Stimulated activated CD8-positive, alpha-beta memory T cell treated with anti-CD3 and anti-CD28 coated beads, Interleukin-4, amount 100 ng/mL, for 1 hour (primary cell): ENCODE data around the gene CSDE1.

Experiments
- DNase-seq, 2 donors: peaks; one replicate each; pipeline ENCODE4 v3.0.0-alpha.2; 2020; ENCODE audit warnings: low read depth in 2 of 2, low spot score in 1 of 2

CSDE1 gene

DNA sequence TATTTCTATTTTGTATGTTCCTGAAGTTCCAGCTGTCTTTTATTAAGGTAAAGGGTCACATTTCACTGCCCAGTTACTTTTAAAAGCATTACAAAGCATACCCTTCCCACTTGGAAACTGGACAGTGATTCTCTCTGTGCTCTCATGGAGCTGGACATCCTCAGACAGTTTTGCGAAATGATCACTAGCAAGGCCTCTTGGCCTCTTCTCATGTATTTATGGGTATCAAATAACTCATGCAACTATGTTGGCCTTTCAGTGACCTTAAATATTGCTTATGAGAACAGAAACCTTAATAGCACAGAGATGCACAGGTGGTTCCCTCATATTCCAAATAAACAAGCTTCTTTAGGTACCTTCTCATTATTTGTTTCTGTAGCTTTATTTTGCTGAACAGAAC lies 54.5 kb downstream of the CSDE1 start:
- DNase-seq = no peak

DNA sequence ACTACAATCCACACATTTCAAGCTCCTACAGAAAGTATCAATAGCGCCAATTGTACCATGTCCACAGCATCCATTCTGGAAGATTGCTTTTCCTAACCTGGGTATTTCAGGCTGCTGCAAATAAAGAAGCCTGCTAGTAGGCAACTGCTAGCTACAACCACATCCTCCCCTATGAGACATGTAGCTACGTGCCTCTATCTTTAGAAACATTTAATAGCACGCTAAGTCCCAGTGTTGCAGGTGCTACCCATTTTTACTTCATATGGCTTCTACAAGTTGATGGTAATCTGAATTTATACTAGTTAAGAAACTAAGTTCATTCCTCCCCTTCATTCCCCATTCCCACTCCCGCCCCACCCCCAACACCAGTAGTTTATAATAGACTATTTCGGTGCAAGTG lies 55.0 kb downstream of the CSDE1 start:
- no peak for DNase-seq

DNA sequence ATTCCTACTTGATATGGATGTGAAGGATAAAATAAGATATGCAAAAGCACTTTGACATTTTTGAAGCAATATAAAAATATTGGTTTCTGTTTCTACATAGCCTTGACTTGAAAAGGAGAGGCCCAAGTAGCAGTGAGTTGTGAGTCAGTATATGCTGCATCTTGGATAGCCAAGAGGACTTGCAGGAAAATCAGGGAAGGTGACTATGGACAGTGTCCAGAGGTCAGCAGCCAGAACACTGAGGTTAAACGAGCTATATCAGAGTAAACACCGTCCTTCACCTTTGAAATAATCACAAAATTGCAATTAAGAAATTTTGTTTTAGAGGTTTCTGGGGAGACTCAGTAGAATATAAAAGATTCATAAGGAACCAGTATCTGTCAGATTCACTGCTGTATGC lies 55.9 kb downstream of the CSDE1 start:
- no peak for DNase-seq

DNA sequence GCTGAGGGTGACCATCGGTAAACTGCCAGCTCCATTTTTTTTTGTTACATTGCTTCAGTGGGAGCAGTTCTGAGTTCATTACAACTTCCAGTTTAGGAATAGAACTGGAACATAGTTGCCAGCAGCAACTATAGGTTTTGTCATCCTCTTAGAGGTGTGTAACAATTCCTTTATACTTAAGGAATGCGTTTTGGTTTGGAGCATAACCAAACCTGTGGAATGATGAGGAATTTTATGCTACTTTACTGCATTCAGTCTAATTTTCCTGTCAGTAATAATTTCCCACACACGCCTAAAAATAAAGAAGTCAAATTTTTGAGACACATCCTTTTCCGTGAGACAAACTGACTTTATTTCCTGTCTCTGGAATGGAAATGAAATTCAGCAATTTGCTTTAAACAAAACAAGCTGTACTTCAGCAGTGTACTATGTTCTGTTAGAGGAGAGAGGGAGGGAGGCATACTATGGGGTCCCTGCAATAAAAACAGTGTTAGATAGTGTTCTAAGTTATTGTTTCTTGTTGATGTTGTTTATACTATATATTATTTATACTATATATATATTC lies 57.7 kb downstream of the CSDE1 start:
- no peak for DNase-seq

DNA sequence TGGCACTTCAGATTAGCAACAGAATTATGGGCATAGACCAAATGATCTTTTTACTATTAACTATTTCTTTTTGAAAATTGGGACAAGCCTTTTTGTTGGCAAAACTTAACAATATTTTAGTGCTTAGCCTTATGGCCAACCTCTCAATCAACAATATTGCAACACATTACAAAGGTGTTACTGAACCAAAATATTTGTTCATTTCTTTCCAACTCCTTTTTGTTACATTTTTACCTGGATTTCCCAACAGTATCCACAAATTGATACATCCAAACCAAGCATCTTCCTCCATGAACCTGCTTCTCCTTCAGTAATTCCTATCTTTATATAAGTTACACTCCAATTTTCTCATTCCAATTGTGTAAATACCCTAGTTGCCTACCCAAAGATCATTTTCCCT lies 61.0 kb downstream of the CSDE1 start:
- no peak for DNase-seq

DNA sequence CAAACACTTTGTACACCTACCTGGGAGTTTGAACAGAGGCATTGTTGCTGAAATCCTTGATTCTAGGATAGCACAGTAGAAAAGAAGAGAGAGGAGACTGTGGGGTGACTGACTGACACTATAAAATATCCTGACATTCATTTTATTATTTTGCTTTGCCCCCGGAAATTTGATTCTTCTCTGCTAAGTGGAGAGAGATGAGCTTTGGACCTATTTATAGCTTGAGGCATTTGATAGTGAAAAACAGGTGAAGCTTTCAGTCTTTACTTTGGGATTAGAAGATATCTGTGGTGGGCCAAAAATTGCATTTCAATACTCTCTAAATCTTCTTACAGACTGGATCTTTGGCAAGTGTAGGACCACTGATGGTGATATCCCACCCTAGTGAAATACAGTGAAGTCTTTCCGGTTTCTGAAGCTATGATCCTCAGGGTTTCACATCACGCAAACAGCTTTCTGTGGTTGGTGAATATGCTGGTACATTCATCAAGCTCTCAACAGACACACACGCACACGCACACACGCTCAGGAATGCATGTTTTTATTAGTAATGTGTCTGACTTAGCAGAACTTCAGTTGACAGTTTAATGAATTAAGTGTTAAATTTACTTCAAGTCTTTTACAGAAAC lies 62.2 kb downstream of the CSDE1 start, which contains the start of gene AMPD1:
Gene AMPD1, minus strand, starts transcription at position 117 of the 629 bp plus-strand sequence. Its CDS starts 75 bp downstream, at position 42.
- no peak for DNase-seq

DNA sequence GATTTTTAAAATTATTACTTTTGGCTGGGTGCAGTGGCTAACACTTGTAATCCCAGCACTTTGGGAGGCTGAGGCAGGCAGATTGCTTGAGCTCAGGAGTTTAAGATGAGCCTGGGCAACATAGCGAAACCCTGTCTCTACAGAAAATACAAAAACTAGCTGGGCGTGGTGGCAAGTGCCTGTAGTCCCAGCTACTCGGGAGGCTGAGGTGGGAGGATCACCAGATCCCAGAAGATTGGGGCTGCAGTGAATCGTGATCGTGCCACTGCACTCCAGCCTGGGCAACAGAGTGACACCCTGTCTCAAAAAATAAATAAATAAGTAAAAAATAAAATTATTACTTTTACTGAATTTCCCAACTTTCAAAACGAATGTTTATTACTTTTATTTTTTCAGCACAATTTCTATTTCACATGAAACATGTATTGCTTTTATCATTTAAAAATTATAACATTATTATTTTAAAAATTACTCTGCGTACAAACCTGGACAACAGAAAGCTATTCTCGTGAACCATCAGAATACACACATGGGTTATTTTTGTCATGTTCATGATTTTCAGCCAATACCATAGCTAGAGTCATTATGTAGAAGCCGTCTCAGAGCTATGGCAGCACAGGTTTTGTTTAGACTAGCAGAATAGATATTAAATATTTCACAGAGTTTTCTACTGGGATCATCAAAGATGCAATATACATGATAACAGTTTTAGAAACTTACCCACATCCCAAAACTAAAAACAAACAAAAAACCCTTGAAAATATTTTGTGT lies 63.1 kb downstream of the CSDE1 start:
- DNase-seq = no peak

DNA sequence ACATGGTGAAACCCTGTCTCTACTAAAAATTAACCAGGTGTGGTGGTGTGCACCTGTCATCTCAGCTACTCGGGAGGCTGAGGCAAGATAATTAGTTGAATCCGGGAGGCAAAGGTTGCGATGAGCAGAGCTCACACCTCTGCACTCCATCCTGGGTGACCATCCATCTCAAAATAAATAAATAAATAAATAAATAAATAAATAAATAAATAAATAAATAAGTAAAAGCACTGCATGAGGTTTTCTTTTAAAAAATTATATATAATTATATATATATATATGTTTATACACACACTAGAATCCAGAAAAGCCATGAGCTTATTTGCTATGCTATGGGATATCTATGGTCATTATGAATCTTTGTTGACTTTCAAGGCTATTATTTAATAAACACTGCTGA lies 64.8 kb downstream of the CSDE1 start:
- no peak for DNase-seq

DNA sequence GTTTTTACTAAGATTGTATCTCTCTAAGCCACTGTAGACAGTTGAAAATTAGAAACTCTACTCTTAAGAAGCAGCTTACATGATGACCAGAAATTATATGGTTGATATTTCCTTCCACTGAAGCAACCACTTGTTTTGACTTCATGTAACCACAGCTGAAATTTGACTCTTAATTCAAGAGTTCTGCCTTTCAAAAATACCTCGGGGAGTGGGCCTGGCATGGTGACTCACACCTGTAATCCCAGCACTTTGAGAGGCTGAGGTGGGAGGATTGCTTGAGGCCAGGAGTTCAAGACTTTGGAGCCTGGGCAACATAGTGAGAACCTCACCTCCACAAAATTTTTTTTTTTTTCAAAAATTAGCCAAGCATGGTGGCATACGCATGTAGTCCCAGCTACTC lies 66.7 kb downstream of the CSDE1 start:
- DNase-seq = no peak

DNA sequence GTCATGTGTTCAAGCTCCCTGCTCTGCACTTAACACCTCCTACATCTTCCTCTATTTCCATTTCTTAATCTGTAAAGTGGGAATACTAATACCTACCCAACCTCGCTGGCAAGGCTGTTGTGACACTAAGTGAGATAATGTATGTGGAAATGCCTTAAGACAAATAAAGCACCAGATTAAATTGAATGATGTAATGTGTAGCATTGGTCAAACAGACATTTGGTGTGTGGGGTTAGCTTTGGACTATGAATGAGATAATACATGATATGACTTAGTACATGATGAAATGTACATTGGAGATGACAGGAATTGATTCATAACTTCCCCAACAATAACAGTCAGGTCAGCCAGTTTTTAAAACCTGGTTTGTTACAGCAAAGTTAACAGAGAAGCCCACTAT lies 67.6 kb downstream of the CSDE1 start:
- no peak for DNase-seq

DNA sequence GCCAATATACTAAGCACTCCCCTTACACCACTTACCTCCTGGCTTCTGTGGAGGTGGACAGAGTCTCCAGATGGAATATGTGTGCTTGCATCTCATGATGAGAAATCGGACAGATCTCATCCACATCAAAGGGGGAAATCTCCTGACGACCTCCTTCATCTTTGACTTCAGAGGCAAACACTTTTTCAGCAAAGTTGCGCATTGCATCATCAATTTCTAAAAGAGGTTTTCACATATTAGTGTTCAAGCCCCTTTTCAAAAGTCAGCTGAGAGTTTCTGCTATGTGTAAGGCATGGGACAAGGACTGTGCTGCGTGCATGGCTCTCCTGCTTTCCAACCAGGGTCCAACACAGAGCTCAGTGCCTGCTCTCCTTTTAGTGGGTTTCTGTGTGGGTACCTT lies 69.3 kb downstream of the CSDE1 start:
- DNase-seq = no peak

DNA sequence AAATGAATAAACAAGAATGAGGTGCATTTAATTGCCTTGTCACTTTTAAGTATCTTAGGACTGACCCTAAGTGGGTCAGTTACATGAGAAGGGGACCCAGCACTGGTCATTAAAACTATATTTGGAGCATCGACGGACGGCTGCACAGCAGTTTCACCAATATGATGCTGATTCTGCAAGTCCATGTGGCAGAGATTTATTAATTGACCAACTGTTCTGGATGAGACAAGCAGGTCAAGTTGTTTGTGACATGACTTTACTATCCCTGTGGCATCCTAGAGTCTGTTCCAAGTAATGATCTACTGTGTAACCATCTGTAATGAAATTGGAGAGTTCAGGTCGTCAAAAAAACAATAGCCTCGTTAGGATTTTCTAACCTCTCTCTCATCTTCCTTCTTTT lies 71.9 kb downstream of the CSDE1 start:
- no peak for DNase-seq

DNA sequence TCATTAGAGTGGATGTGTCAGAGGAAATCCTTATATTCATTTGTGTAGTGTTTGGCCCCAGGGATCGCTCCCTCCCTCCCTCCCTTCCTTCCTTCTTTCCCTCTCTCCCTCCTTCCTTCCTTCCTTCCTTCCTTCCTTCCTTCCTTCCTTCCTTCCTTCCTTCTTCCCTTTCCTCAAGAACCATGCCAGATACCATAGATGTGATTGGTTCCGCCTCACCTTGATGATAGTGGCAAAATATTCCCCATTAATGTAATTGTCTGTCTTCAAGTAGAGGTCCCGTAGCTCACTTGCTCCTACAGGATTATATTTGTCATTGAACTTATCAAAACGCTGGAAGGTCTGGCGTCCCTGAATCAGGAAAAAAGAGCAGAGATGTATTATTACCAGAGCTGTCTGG lies 80.1 kb downstream of the CSDE1 start:
- DNase-seq = no peak

DNA sequence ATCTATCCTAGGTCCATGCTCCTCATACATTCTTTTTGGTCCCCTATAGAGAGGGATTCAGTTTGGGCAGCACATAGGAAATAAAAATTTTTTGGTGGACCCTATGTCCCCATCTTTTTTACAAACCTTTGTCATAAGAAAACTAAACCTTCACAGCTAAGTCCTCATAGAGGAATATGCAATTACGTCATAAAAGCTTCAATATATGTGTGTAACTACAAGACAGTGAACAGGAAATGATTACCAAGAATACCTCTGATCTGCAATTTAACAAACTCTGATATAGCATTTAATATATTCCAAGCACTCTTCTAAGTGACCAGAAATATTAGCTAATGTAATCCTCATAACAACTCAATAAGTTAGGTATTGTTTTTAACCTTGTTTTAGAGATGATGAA lies 81.7 kb downstream of the CSDE1 start:
- DNase-seq = no peak

DNA sequence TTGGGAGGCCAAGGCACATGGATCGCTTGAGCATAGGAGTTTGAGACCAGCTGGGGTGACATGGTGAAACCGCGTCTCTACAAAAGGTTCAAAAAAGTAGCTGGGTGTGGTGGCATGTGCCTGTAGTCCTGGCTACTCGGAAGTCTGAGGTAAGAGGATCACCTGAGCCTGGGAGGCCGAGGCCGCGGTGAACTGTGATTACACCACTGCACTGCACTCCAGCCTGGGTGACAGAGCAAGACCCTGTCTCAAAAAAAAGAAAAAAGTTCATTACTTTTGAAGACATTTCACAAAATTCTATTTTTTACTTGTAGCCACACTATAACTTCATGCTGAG lies 85.9 kb downstream of the CSDE1 start:
- DNase-seq = no peak

DNA sequence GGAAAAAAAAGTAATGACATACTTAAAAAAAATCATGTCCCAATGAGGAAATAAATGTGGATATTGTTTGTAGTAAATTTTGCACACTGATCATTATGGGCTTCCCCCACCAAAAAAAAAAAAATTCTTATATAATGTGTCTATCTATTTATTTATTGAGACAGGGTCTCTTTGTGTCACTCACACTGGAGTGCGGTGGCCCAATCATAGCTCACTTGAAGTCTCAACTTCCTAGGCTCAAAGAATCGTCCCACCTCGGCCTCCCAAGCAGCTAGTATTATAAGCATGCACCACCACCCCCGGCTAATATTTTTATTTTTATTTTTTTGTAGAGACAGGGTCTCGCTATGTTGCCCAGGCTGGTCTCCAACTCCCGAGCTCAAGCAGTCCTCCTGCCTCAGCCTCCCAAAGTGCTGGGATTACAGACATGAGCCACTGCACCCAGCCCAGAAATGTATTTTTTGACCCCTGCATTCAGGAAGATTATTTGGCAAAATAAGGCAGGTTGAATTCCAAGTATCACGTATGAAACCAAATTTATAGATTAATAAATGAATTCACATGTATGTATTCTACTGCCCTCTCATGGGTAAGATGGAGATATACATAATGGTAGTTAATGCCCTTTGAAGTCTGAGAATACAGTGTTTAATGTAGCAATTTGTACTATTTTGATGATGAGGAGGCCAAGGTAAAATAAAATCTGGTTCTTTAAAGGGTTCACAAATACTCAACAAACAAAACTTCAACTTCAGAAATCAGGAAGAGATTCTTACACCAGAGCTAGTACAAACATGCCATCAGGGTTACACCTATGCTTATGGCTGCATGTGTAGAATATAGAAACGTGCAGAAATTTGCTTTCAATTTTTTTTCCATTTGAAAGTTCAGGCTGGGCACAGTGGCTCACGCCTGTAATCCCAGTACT lies 86.5 kb downstream of the CSDE1 start:
- DNase-seq = no peak

DNA sequence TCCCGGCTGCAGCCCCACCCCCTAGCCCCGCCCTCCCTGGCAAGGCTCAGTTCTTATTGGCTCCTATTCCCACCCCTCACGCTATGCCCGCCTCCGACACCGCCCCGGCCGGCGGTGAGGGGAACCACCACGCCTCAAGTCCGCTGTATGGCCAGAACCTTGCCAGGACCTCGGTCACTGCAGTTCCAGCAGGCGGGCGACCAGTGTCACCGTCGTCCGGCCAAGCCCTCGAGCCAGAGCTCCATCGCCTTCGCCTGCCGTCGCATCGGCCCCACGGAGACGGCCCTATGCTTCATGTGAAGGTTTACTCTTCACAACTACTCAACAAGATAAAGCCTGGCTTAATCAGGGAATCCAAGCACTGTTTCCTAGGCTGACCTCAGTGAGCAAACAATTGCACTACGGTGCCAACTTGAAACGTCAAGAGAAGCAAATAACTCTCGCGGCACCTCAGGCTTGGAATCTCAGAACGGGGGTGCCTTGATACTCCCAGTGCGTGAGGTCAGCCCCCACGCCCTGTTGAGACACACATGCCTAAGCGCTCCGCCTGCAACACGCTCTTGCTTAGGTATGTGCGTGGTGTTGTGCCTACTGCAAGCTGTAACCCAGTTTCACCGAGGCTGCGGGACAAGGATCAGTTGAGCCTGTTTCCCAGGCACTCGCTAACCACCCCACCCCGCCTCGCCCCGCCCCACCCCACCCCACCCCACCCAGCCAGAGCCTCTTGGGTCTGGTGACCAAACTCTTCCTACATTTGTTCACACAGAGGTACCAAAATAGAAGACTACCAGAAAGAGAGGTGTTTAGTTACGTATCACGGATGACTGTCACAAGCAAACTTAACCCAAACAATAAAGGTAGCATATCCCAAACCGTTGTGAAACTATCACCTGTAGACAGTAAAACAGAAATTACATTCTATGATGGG lies 87.4 kb downstream of the CSDE1 start:
- peak; percentile 67 to 74 for DNase-seq

DNA sequence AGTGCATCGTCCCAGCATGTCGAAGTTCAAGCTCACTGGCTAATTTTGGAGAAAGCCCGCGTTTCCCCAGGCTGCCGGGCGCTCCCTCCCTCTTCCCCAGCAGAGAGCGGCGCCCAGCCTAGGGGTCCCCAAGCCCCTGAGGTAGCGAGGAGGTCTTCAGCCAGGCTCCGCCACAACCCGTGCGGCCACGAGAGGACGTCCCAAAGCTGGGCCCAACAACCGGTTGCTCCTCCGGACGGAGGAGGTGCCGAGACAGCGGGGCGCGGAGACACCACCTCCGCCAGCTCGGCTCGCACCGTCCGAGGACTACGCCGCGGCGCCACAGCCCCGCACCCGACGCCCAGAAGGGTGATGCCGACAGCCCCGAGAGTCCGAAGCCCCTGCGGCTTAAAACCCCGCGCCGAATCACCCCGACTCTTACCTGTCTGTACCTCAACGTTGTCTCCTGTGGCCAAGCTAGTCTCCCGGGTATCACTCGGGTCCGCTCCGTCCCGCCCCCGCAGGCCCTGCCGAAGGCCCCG lies 88.2 kb downstream of the CSDE1 start, which contains the start of gene DENND2C:
Gene DENND2C, minus strand, starts transcription at position 488 of the 521 bp plus-strand sequence. CDS start 44,065 bp downstream, outside the sequence.
- DNase-seq = no peak

DNA sequence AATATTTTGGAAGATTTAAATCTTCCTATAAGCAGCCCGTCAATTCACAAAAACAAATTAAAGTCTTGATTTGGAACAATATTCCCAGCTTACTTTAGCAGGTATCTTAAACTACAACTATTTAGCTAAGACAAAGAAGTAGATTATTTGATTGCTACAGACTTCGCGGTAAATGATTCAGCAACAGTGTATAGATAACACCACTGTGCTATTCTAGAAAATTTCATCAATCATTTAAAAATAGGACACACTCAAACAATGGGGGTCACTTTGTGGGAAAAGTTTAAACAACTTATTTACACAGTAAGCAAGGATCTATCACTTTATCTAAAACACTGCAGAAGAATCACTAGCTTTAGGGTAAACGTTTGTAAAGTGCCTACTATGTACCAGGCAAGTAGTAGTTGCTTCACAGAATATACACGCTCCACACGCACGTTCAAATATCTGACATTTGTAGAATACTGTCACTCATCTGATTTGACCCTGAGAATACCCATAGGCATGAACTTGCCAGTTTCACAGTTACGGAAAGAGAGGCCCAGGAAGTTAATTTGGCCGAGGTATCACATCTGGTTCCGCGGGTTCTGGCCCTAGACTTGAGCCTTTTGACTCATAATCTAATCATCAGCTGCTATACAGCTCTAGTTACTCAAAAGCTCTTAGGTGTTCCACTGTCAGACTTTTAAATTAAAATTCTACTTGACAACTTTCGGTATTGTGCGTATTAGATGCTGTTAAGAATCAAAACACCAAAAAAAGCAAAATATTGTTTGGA lies 88.8 kb downstream of the CSDE1 start:
- DNase-seq = no peak
